Stimulated activated CD4-positive, alpha-beta T cell treated with anti-CD3 and anti-CD28 coated beads, Interleukin-1b, Interleukin-23, amount 100 ng/mL, for 24 hours (primary cell): ENCODE measurements around the gene WDR31.
A peak's percentile ranks its signal among the peaks of the same experiment; 100 is the strongest.
"Not testable (repeated sequence)": the region's sequence is repeated elsewhere in the genome, so short reads cannot be mapped to it uniquely, and the experiment has no call there.

Source experiments
- DNase-seq, 4 experiments: peaks; one replicate each; pipeline ENCODE4 v3.0.0-alpha.2; 2020; ENCODE audit warnings: low read depth in 4 of 4, low spot score in 1 of 4

The WDR31 gene

GRCh38 chr9:113340011-113340699 is at the start of gene WDR31:
Gene WDR31 (minus strand): TSS chr9:113340275. CDS start chr9:113332022, 8,253 bp downstream.
- DNase-seq = peak; percentile 58 to 76 (median 69)

GRCh38 chr9:113389451-113389850 is 49.4 kb upstream of the WDR31 start:
- DNase-seq = no peak

GRCh38 chr9:113388833-113389232 is 48.8 kb upstream of the WDR31 start:
- no peak for DNase-seq

GRCh38 chr9:113387560-113388230 is 47.6 kb upstream of the WDR31 start:
- no peak for DNase-seq

GRCh38 chr9:113386571-113387393 is 46.7 kb upstream of the WDR31 start:
- DNase-seq = no peak

GRCh38 chr9:113381909-113382411 is 41.9 kb upstream of the WDR31 start:
- no peak for DNase-seq

- DNase-seq = not testable (repeated sequence)
These were observed 41.4 kb upstream of the WDR31 start for GRCh38 chr9:113381441-113381840.

GRCh38 chr9:113380869-113381378 is 40.8 kb upstream of the WDR31 start:
- no peak for DNase-seq

GRCh38 chr9:113379829-113380210 is 39.7 kb upstream of the WDR31 start:
- DNase-seq = not testable (repeated sequence)

- not testable (repeated sequence) for DNase-seq
These were observed 39.2 kb upstream of the WDR31 start for GRCh38 chr9:113379094-113379828.

- DNase-seq = peak; percentile 41 to 73 (median 70)
These were observed 36.8 kb upstream of the WDR31 start, which contains the start of gene HDHD3 for GRCh38 chr9:113376634-113377567. Gene HDHD3 (minus strand): TSS chr9:113376986. CDS start chr9:113374354, 2,632 bp downstream.

GRCh38 chr9:113375057-113376023 is 35.3 kb upstream of the WDR31 start:
- DNase-seq = no peak

GRCh38 chr9:113373676-113374392 is 33.8 kb upstream of the WDR31 start:
- no peak for DNase-seq

- DNase-seq = no peak
These were observed 33.2 kb upstream of the WDR31 start for GRCh38 chr9:113373256-113373655.

GRCh38 chr9:113372059-113372458 is 32.0 kb upstream of the WDR31 start:
- DNase-seq = no peak

- no peak for DNase-seq
These were observed 30.8 kb upstream of the WDR31 start for GRCh38 chr9:113370806-113371325.

GRCh38 chr9:113369855-113370140 is 29.7 kb upstream of the WDR31 start:
- DNase-seq = no peak
